H9 (cell line): ENCODE measurements around the gene SERPING1. TPM values are rescaled to one million over a fixed set of nuclear protein-coding genes. Genes with fewer than 3 reads are reported as not detected.
A peak's percentile ranks its signal among the peaks of the same experiment; 100 is the strongest.

Experiments
- DNase-seq: peaks from one replicate; pipeline ENCODE4 v3.0.0-alpha.2; 2017
- H2AFZ ChIP-seq: one replicate; pipeline ENCODE4 v1.6.1; 2013; ENCODE audit warnings: mild to moderate bottlenecking, low read length, control low read depth, moderate library complexity
- H2AK5ac ChIP-seq: 2 replicates; pipeline ENCODE4 v1.6.1; 2013; ENCODE audit warnings: low read length, control low read depth, mixed read lengths; ENCODE audit not compliant: insufficient read length
- H2BK120ac ChIP-seq: one replicate; pipeline ENCODE4 v1.6.1; 2013; ENCODE audit warnings: low read depth, mild to moderate bottlenecking, low read length, control low read depth, inconsistent platforms; ENCODE audit not compliant: poor library complexity, severe bottlenecking
- H2BK12ac ChIP-seq: 2 replicates; pipeline ENCODE4 v1.6.1; 2013; ENCODE audit warnings: low read length, control low read depth, mixed read lengths, low read depth; ENCODE audit not compliant: insufficient read length
- H2BK15ac ChIP-seq: 2 replicates; pipeline ENCODE4 v1.6.1; 2013; ENCODE audit warnings: low read depth, low read length, control low read depth
- H2BK20ac ChIP-seq: one replicate; pipeline ENCODE4 v1.6.1; 2013; ENCODE audit warnings: low read depth, mild to moderate bottlenecking, low read length, control low read depth, inconsistent platforms; ENCODE audit not compliant: poor library complexity, severe bottlenecking
- H2BK5ac ChIP-seq: 2 replicates; pipeline ENCODE4 v1.6.1; 2013; ENCODE audit warnings: low read length, control low read depth, mixed read lengths; ENCODE audit not compliant: insufficient read length
- H3K14ac ChIP-seq: 2 replicates; pipeline ENCODE4 v1.6.1; 2013; ENCODE audit warnings: low read length, control low read depth; ENCODE audit not compliant: insufficient read depth
- H3K18ac ChIP-seq: 2 replicates; pipeline ENCODE4 v1.6.1; 2013; ENCODE audit warnings: low read depth, mild to moderate bottlenecking, mixed read lengths, low read length, control low read depth; ENCODE audit not compliant: insufficient read length
- H3K23ac ChIP-seq: 2 replicates; pipeline ENCODE4 v1.6.1; 2013; ENCODE audit warnings: low read length, control low read depth, mixed read lengths, low read depth; ENCODE audit not compliant: insufficient read length
- H3K23me2 ChIP-seq: 2 replicates; pipeline ENCODE4 v1.6.1; 2013; ENCODE audit warnings: low read depth, mild to moderate bottlenecking, mixed read lengths, low read length, control low read depth; ENCODE audit not compliant: insufficient read length, poor library complexity, severe bottlenecking
- H3K27ac ChIP-seq: 2 replicates; pipeline ENCODE4 v1.5.1; 2013; ENCODE audit warnings: low read length, control low read depth, mixed read lengths, low read depth; ENCODE audit not compliant: insufficient read length
- H3K27me3 ChIP-seq: 2 replicates; pipeline ENCODE4 v1.6.1; 2013; ENCODE audit warnings: low read length, control low read depth, inconsistent platforms; ENCODE audit not compliant: insufficient read depth
- H3K4ac ChIP-seq: 2 replicates; pipeline ENCODE4 v1.6.1; 2013; ENCODE audit warnings: low read depth, mild to moderate bottlenecking, control low read depth, inconsistent platforms, low read length, moderate library complexity
- H3K4me1 ChIP-seq: 2 replicates; pipeline ENCODE4 v1.6.1; 2013; ENCODE audit warnings: low read length, control low read depth, inconsistent platforms; ENCODE audit not compliant: insufficient read depth
- H3K4me2 ChIP-seq: 2 replicates; pipeline ENCODE4 v1.6.1; 2013; ENCODE audit warnings: low read length, control low read depth, mixed read lengths; ENCODE audit not compliant: insufficient read length, insufficient read depth
- H3K56ac ChIP-seq: 2 replicates; pipeline ENCODE4 v1.6.1; 2013; ENCODE audit warnings: low read depth, mild to moderate bottlenecking, mixed read lengths, low read length, control low read depth; ENCODE audit not compliant: insufficient read length
- H3K79me1 ChIP-seq: 2 replicates; pipeline ENCODE4 v1.6.1; 2013; ENCODE audit warnings: low read depth, mild to moderate bottlenecking, moderate library complexity, low read length, control low read depth, inconsistent platforms; ENCODE audit not compliant: insufficient read depth, poor library complexity, severe bottlenecking
- H3K79me2 ChIP-seq: 2 replicates; pipeline ENCODE4 v1.6.1; 2013; ENCODE audit warnings: low read length, control low read depth, inconsistent platforms; ENCODE audit not compliant: insufficient read depth
- H3K9ac ChIP-seq: 2 replicates; pipeline ENCODE4 v1.6.1; 2013; ENCODE audit warnings: low read length, control low read depth, mixed read lengths; ENCODE audit not compliant: insufficient read length; ENCODE audit errors: extremely low read depth
- H3K9me3 ChIP-seq: one replicate; pipeline ENCODE4 v1.6.1; 2013; ENCODE audit warnings: low read depth, low read length, inconsistent platforms; ENCODE audit not compliant: control insufficient read depth
- H3T11ph ChIP-seq: one replicate; pipeline ENCODE4 v1.6.1; 2013; ENCODE audit warnings: mild to moderate bottlenecking, low read length, control low read depth, inconsistent platforms
- H4K20me1 ChIP-seq: one replicate; pipeline ENCODE4 v1.6.1; 2013; ENCODE audit not compliant: control insufficient read depth, insufficient read length, insufficient read depth
- H4K5ac ChIP-seq: 2 replicates; pipeline ENCODE4 v1.6.1; 2013; ENCODE audit warnings: low read depth, mild to moderate bottlenecking, mixed read lengths, low read length, control low read depth; ENCODE audit not compliant: insufficient read length
- H4K8ac ChIP-seq: replicated peaks from 2 replicates; pipeline ENCODE4 v1.6.1; 2013; ENCODE audit warnings: low read length, control low read depth, mixed read lengths, low read depth; ENCODE audit not compliant: insufficient read length
- H4K91ac ChIP-seq: 2 replicates; pipeline ENCODE4 v1.6.1; 2013; ENCODE audit warnings: low read depth, mild to moderate bottlenecking, moderate library complexity, mixed read lengths, low read length, control low read depth; ENCODE audit not compliant: insufficient read length
- H3K27ac Mint-ChIP-seq, 3 experiments: 2 replicates in 2 of 3; 3 replicates in 1 of 3; pipeline ENCODE4 v1.8.0; 2020 to 2021; ENCODE audit warnings: mixed read lengths in 3 of 3, mild to moderate bottlenecking in 1 of 3, moderate library complexity in 1 of 3
- H3K27me3 Mint-ChIP-seq: 2 replicates; pipeline ENCODE4 v1.8.0; 2021; ENCODE audit warnings: low read depth, mild to moderate bottlenecking, moderate library complexity, mixed read lengths
- H3K36me3 Mint-ChIP-seq, 3 experiments: 2 replicates in 2 of 3; 3 replicates in 1 of 3; pipeline ENCODE4 v1.8.0; 2020 to 2021; ENCODE audit warnings: low read depth in 3 of 3, mixed read lengths in 3 of 3; ENCODE audit not compliant: insufficient read depth in 1 of 3
- H3K4me1 Mint-ChIP-seq, 2 experiments: 2 replicates each; pipeline ENCODE4 v1.8.0; 2020; ENCODE audit warnings: mixed read lengths in 2 of 2
- H3K4me3 Mint-ChIP-seq, 2 experiments: 2 replicates in 1 of 2; 3 replicates in 1 of 2; pipeline ENCODE4 v1.8.0; 2020 to 2021; ENCODE audit warnings: mild to moderate bottlenecking in 2 of 2, mixed read lengths in 2 of 2, moderate library complexity in 1 of 2
- H3K9me3 Mint-ChIP-seq, 2 experiments: 2 replicates in 1 of 2; 3 replicates in 1 of 2; pipeline ENCODE4 v1.8.0; 2020; ENCODE audit warnings: mild to moderate bottlenecking in 2 of 2, mixed read lengths in 2 of 2, moderate library complexity in 1 of 2
- WGBS: extraction: QIAGEN DNeasy Blood & Tissue Kit; methylation state at CpG from one replicate; pipeline ENCODE4 v1.1.7; 2013; ENCODE audit warnings: missing lambda C conversion rate, low lambda C conversion rate, mixed read lengths; ENCODE audit not compliant: insufficient read length; ENCODE audit errors: extremely low coverage; 5-methylcytosine and 5-hydroxymethylcytosine counted together
- total RNA-seq: library from RNA; stranded (reverse); gene quantifications from 2 replicates; pipeline ENCODE4 v1.2.1, GENCODE V29; 2021
- TF ChIP-seq, protein P1 (sequence below): fragments of 200-600 bp; sonication (generic); conservative IDR thresholded peaks from 3 replicates; pipeline ENCODE4 v1.8.0; 2021; ENCODE audit warnings: antibody characterized with exemption, mild to moderate bottlenecking

Gene SERPING1
- total RNA-seq, 1 experiment from 2014 or later: 35.2 TPM

DNA sequence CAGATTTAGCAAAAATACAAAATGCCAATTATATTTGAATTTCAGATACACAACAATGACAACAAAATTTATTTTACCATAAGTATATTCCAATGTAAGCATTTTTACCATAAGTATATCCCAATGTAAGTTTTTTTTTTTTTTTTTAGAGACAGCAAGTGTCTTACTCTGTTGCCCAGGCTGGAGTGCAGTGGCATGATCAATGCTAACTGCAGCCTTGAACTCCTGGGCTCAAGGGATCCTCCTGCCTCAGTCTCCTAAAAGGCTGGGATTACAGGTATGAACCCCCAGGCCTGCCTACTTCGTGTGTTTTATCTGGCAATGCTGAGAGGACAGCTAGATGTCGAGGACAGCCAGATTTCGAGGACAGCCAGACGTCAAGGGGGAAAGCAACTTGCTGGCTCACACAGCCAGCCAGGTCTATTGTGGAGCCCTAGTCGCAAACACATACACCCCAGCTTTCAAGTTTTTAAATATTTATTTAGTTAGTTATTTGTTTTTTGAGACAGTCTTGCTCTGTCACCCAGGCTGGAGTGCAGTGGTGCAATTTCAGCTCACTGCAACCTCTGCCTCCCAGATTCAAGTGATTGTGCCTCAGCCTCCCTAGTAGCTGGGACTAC lies 1.1 kb upstream of the SERPING1 start:
- Histone ChIP-seq H4K5ac (no peak overlapping the region), H4K8ac (no peak overlapping the region), H3K23me2 (peaks cover 8% of the 10 kb centered on the region), H2BK120ac (no peak overlapping the region), H4K91ac (no peak overlapping the region), H3K79me2 (no peaks in the 10 kb centered on the region), H2BK5ac (no peak overlapping the region), H3K27ac (no peak overlapping the region), H3K23ac (no peak overlapping the region), H3K4me2 (no peak overlapping the region), H3K56ac (no peak overlapping the region), H2BK15ac (no peak overlapping the region), H3K9me3 (no peaks in the 10 kb centered on the region), H3K79me1 (no peaks in the 10 kb centered on the region), H3K18ac (no peak overlapping the region), H3T11ph (no peak overlapping the region), H3K4ac (no peak overlapping the region), H3K27me3 (no peaks in the 10 kb centered on the region), H4K20me1 (no peaks in the 10 kb centered on the region), H3K4me1 (peaks cover 4% of the 10 kb centered on the region; the same call in 1 of the 2 replicates), H3K14ac (no peak overlapping the region), H3K9ac (no peak overlapping the region), H2BK12ac (no peak overlapping the region), H2AK5ac (no peak overlapping the region), H2AFZ (no peak overlapping the region), H2BK20ac (no peak overlapping the region)
- H3K4me1 Mint-ChIP-seq: peaks cover 24 to 59% of the 10 kb centered on the region in 2 experiments
- no peak for DNase-seq
- no CpG with 5 or more reads among the region's 5 CpGs for WGBS
- TF ChIP-seq, protein P1, sequence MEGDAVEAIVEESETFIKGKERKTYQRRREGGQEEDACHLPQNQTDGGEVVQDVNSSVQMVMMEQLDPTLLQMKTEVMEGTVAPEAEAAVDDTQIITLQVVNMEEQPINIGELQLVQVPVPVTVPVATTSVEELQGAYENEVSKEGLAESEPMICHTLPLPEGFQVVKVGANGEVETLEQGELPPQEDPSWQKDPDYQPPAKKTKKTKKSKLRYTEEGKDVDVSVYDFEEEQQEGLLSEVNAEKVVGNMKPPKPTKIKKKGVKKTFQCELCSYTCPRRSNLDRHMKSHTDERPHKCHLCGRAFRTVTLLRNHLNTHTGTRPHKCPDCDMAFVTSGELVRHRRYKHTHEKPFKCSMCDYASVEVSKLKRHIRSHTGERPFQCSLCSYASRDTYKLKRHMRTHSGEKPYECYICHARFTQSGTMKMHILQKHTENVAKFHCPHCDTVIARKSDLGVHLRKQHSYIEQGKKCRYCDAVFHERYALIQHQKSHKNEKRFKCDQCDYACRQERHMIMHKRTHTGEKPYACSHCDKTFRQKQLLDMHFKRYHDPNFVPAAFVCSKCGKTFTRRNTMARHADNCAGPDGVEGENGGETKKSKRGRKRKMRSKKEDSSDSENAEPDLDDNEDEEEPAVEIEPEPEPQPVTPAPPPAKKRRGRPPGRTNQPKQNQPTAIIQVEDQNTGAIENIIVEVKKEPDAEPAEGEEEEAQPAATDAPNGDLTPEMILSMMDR: no peak
- H3K4me3 Mint-ChIP-seq: peak overlapping the region in 1 of 2 experiments; percentile 79; a peak in 3 of 5 replicates
- no peaks in the 10 kb centered on the region for H3K9me3 Mint-ChIP-seq
- peaks cover 9 to 15% (median 10%) of the 10 kb centered on the region in 3 experiments; a peak in 5 of 7 replicates for H3K36me3 Mint-ChIP-seq
- H3K27ac Mint-ChIP-seq: no peak overlapping the region; a peak in 3 of 7 replicates
- H3K27me3 Mint-ChIP-seq: no peaks in the 10 kb centered on the region
